ENCODE measurements around the gene HP1BP3.
"Not testable (repeated sequence)": the region's sequence is repeated elsewhere in the genome, so short reads cannot be mapped to it uniquely, and the experiment has no call there.

Gene HP1BP3

DNA sequence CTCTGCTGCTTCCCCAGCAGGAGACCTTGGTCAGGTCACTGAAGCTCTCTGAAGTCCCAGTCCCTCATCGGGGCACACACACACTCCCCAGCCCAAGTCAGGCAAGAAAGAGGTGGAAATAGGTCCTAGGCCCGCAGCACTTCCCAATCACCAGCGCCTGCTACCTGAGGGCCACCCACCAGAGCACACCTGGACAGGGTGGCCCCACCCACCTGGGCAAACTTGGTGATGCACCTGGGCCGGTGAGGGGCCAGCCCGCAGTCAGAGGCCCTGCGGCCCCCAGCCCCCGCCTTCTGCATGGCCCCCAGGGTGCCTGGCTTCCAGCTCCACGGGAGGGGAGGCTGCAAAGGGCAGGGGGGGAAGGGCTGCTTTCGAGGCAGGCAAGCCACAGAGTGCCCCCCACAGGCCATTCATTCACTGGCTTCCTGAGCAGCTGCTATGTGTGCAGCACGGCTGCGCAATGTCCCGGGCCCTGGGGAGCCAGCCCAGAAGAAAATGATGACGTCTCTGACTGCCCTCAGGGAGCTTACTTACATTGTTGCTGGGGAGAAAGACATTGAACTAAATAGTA, 59.3 kb downstream of the HP1BP3 start:
- no peak for DNase-seq (ENCODE audit: low spot score)

GRCh38 chr1:20726932-20727745, 60.0 kb downstream of the HP1BP3 start:
- DNase-seq (ENCODE audit: low spot score), result no peak

GRCh38 chr1:20726118-20726911, 60.8 kb downstream of the HP1BP3 start:
- no peak for DNase-seq (ENCODE audit: low spot score)

DNA sequence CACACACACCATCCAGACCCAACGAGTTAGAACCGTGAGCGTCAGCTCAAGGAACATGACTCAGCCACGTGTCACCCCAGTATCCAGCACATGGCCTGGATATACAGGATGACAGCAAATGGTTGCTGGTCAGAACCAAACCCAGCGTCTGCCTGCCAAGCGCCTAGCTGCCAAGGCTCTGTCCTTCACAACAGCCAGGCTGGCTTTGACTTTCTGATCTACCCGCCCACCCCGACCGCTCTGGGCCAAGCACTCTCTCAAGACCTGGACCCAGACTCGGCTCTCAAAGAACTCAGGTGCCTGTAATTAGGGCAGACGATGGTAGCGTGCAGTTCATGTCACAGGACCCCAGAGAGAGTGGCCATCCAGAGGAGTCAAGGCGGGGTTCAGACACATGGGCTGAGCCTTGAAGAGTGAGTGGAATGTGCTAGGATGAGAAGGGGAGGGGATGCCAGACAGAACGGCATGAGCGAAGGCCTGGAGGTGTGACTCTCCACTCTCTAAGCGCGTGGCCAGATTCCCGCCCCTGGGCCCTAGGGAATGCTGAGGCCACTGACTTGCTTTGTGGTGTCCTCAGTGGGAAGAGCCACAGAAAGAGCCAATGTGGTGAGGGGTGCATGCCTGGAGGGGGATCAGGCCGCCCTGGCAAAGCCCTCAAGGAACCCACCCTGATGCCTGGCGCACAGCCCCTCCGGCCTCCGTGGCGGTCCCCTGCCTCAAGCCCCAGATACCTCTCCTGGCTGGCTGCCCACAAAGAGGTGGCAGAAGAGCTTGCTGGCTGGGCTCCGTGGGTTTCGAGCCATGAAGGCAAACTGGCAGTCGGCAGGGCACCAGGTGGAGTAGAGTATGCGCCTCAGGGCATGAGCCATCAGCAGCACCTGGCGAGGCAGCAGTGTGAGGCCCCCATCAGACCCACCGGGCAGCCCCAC, 61.7 kb downstream of the HP1BP3 start:
- no peak for DNase-seq (ENCODE audit: low spot score)

- DNase-seq (ENCODE audit: low spot score), result no peak
Measured at GRCh38 chr1:20724364-20725188, 62.5 kb downstream of the HP1BP3 start.

DNA sequence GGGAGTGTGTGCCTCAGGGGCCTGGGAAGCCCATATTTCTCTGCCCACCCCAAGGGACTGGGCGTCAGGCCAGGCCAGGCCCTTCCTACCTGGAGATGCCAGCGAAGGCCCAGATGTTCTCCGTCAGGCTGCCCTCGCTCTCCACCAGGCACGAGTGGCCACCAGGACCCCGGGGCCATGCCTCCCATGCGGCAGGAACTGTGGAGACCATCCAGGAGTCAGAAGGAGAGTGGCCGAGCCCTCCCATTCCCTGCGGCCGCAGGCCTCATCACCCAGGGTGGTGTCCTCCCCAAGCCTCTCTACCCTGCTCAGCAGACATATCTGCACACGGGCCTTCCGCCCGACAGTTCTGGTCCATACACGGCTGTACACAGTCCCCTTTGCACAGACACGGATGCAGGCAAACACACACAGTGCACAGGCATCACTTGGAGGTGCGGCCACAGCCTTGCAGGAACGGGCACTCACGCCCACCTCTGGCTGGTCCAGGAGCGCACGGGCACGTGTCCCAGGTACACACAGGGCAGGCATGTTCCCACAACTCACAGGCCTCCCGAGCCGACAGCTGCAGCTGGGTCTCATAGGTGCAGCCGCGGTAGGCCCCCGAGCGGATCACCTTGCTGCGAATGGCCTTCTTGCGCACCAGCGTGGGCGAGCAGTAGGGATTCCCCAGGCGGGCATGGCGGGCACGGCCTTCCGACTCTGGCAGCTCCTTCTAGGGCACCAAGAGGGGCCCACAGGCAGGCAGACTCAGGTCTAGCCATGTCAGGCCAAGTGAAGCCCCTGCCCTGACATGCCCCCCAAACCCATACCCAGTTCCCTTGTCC, 63.4 kb downstream of the HP1BP3 start:
- no peak for DNase-seq (ENCODE audit: low spot score)

- no peak for DNase-seq (ENCODE audit: low spot score)
Measured at GRCh38 chr1:20723159-20723536, 64.0 kb downstream of the HP1BP3 start.

DNA sequence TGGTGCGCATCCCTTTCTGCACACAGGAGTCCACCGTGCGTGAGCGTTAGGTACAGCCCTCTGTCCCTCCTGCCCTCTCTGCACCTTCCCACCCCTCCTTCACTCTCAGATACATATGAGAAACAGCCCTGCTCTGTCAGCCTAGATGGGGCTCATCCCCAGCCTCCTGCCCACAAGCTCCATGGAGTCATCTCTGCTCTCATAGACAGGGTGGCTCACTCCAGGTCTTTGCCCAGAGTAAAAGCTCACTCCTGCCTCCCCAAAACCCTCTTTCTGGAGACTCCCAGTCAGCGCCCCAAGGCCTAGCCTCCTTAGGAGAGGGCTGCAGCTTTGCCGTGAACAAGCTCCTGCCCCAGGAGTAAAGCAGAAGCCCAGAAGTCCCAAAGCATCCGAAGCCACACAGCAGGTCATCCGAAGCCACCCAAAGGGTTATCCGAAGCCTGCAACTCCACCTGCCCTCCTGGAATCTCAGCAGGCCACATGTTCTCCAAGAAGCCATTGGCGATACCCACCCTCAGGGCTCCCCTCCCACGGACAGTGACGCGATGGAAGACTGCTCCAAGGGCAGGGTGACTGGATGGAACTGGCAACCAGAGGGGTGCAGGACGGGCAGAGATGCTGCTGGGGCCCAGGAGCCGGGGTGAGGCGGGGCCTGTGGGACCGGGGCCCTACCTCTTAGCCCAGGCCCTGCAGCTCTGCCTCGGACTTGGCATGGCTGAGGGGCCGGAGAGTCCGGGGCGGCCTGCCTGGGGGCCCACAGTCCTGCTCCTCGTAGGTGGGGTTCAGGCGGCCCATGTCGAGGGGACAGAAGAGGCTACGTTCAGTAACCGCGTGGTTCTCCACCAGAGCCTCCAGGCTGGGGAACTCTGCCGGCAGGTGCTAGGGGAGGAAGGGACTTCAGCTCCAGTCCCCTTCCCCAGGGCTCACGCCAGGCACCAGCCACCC, 65.7 kb downstream of the HP1BP3 start:
- no peak for DNase-seq (ENCODE audit: low spot score)

DNA sequence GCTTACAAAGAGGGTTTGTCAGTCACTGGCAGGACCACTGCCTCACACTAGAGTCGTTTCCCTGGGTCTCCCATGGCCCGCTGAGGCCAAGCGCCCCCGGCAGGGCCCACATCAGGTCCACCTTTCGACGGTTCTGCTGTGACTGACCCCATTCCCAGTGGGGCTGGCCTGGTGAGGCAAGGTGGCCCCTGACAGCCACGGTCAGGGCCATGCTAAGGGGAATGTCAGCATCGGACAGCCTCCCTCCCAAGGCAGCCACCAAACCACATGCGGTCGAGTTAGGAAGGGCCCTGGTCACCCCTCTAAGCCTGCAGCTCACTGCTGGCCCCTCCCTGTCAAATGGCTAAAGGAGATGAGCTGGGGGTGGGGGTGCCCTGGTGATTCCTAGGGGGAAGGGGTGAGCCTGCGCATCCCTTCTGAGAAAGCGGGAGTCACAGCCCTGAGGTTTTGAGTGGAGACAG, 66.4 kb downstream of the HP1BP3 start:
- no peak for DNase-seq (ENCODE audit: low spot score)

- DNase-seq (ENCODE audit: low spot score), result no peak
Measured at GRCh38 chr1:20719871-20720620, 67.1 kb downstream of the HP1BP3 start.

- DNase-seq (ENCODE audit: low spot score), result no peak
Measured at GRCh38 chr1:20719261-20719660, 67.8 kb downstream of the HP1BP3 start.

DNA sequence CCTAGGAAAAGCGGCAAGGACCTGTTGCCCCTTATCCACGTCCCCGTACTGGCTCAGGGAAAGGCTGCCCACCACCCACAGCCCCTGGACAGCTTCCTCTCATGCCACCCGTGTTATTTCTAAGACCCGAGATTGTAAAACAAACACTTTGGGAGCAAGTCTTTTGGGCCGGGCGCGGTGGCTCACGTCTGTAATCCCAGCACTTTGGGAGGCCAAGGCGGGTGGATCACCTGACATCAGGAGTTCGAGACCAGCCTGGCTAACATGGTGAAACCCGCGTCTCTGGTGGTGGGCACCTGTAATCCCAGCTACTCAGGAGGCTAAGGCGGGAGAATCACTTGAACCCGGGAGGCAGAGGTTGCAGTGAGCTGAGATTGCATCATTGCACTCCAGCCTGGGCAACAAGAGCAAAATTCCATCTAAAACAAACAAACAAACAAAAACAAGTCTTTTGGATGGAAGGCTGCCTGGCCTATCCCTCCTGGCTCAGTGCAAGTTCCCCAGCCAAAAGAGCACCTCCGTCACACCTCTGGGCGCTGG, 68.7 kb downstream of the HP1BP3 start:
- DNase-seq (ENCODE audit: low spot score), result not testable (repeated sequence)

GRCh38 chr1:20717452-20718342, 69.4 kb downstream of the HP1BP3 start, which contains the start of gene KIF17:
TSS of gene KIF17 (minus strand) at chr1:20718007. CDS start at chr1:20717706, 301 bp downstream.
- DNase-seq (ENCODE audit: low spot score), result peak; percentile 38

GRCh38 chr1:20716232-20716631, 70.9 kb downstream of the HP1BP3 start:
- DNase-seq (ENCODE audit: low spot score), result no peak

DNA sequence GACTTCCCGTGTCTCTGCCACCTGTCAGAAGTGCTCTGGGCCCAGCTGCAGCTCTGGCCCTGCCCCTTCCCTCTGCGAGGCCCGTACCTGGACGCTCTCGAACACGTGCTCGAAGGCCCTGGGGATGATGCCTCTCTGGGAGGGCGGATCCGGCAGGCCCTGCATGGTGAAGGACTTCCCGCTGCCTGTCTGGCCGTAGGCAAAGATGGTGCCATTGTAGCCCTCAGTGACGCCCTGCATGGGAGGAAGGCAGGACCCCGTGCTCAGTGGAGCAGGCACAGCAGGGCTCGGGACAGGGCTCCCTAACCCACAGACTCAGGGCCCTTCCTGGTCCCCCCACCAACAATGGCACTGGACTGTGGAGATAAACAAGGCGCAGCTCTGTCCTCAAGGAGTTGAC, 71.7 kb downstream of the HP1BP3 start:
- no peak for DNase-seq (ENCODE audit: low spot score)

- DNase-seq (ENCODE audit: low spot score), result no peak
Measured at GRCh38 chr1:20713440-20713839, 73.7 kb downstream of the HP1BP3 start.

GRCh38 chr1:20712215-20712577, 74.9 kb downstream of the HP1BP3 start:
- DNase-seq (ENCODE audit: low spot score), result no peak

All from activated CD4-positive, alpha-beta T cell treated with anti-CD3 and anti-CD28 coated beads, Interleukin-2, Interleukin-4, amounts not matched to agents 100 ng/mL and 50 ng/mL, durations not matched to agents 16 hours and 8 hours (primary cell).